SK-N-SH treated with all-trans-retinoic acid at 6 μM for 48 hours (cell line): ENCODE measurements around the gene WARS2.

Experiments
- ARNTL ChIP-seq: fragments of 450-650 bp; formaldehyde crosslinking; IDR thresholded peaks from 2 replicates; pipeline ENCODE4 v1.5.0; 2020; ENCODE audit warnings: low read depth, mild to moderate bottlenecking, moderate library complexity, borderline replicate concordance
- CREB5 ChIP-seq: fragments of 250-450 bp; sonication (Bioruptor Pico); IDR thresholded peaks from 2 replicates; pipeline ENCODE4 v1.5.1; 2020; ENCODE audit warnings: low read depth, mild to moderate bottlenecking, moderate library complexity
- ESRRG ChIP-seq: fragments of 250-450 bp; sonication (Bioruptor Pico); IDR thresholded peaks from 2 replicates; pipeline ENCODE4 v1.6.1; 2021; ENCODE audit warnings: mild to moderate bottlenecking
- OSR1 ChIP-seq: fragments of 250-450 bp; sonication (Bioruptor Pico); IDR thresholded peaks from 2 replicates; pipeline ENCODE4 v1.8.0; 2022; ENCODE audit warnings: moderate library complexity, mild to moderate bottlenecking, inconsistent platforms
- TCF4 ChIP-seq: fragments of 250-450 bp; sonication (Bioruptor Pico); IDR thresholded peaks from 2 replicates; pipeline ENCODE4 v1.8.0; 2021; ENCODE audit warnings: mild to moderate bottlenecking, moderate library complexity, borderline replicate concordance
- TSHZ2 ChIP-seq: fragments of 250-450 bp; sonication (Bioruptor Pico); IDR thresholded peaks from 2 replicates; pipeline ENCODE4 v1.5.0; 2020; ENCODE audit warnings: mild to moderate bottlenecking, moderate library complexity
- ZFP3 ChIP-seq: fragments of 250-450 bp; sonication (Bioruptor Pico); IDR thresholded peaks from 2 replicates; pipeline ENCODE4 v1.5.0; 2020; ENCODE audit warnings: mild to moderate bottlenecking, moderate library complexity
- TF ChIP-seq, protein P1 (sequence below): fragments of 250-450 bp; sonication (Bioruptor Pico); IDR thresholded peaks from 2 replicates; pipeline ENCODE4 v1.8.0; 2020; ENCODE audit warnings: mild to moderate bottlenecking, moderate library complexity, borderline replicate concordance

DNA sequence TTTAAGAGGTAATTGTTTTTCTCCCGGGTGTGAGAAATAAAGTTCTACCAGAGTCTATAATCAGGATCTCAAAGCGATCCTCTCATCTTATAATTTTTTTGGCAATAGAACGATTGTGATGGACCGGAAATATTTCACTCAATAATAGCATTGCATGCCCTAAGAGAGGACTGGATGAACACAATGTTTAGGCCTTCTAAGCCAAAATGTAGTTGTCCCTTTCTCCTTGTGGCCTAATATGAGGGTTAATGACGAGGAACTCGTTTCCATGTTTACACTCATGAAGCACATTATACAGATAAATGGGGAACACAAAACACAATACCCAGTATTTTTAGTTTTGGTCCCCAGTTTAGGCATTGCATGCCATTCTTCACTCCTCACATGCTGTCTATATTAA is 158.2 kb downstream of the WARS2 start:
- TF ChIP-seq CREB5 (CRISPR knock-in tag) (no peak), ESRRG (CRISPR knock-in tag) (no peak), ZFP3 (CRISPR knock-in tag) (no peak), TSHZ2 (CRISPR knock-in tag) (no peak), TCF4 (CRISPR knock-in tag) (no peak), ARNTL (CRISPR knock-in tag) (no peak), OSR1 (CRISPR knock-in tag) (no peak)
- TF ChIP-seq, protein P1, sequence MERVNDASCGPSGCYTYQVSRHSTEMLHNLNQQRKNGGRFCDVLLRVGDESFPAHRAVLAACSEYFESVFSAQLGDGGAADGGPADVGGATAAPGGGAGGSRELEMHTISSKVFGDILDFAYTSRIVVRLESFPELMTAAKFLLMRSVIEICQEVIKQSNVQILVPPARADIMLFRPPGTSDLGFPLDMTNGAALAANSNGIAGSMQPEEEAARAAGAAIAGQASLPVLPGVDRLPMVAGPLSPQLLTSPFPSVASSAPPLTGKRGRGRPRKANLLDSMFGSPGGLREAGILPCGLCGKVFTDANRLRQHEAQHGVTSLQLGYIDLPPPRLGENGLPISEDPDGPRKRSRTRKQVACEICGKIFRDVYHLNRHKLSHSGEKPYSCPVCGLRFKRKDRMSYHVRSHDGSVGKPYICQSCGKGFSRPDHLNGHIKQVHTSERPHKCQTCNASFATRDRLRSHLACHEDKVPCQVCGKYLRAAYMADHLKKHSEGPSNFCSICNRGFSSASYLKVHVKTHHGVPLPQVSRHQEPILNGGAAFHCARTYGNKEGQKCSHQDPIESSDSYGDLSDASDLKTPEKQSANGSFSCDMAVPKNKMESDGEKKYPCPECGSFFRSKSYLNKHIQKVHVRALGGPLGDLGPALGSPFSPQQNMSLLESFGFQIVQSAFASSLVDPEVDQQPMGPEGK (CRISPR knock-in tag) = no peak
